Stimulated activated CD4-positive, alpha-beta T cell treated with anti-CD3 and anti-CD28 coated beads, Interleukin-2, amount 100 ng/mL, for 24 hours (primary cell): Measurements from ENCODE around the gene TPD52L1.

Experiments
- DNase-seq, 2 donors: peaks; one replicate each; pipeline ENCODE4 v3.0.0-alpha.2; 2020

The TPD52L1 gene

GRCh38 chr6:125182237-125183008 lies 28.9 kb downstream of the TPD52L1 start:
- DNase-seq: no peak

- DNase-seq: no peak
These were observed 29.8 kb downstream of the TPD52L1 start for GRCh38 chr6:125183391-125183790.

GRCh38 chr6:125188037-125188436 lies 34.5 kb downstream of the TPD52L1 start:
- no peak for DNase-seq

GRCh38 chr6:125188594-125189203 lies 35.1 kb downstream of the TPD52L1 start:
- DNase-seq: no peak

GRCh38 chr6:125189494-125189893 lies 35.9 kb downstream of the TPD52L1 start:
- no peak for DNase-seq

- no peak for DNase-seq
These were observed 37.1 kb downstream of the TPD52L1 start for GRCh38 chr6:125190667-125191066.

- DNase-seq: peak; percentile 53 to 60
These were observed 38.5 kb downstream of the TPD52L1 start for GRCh38 chr6:125191916-125192609.

GRCh38 chr6:125192610-125192930 lies 39.0 kb downstream of the TPD52L1 start:
- no peak for DNase-seq

- DNase-seq: no peak
These were observed 39.6 kb downstream of the TPD52L1 start for GRCh38 chr6:125193208-125193607.

GRCh38 chr6:125194941-125195340 lies 41.4 kb downstream of the TPD52L1 start:
- no peak for DNase-seq

GRCh38 chr6:125195526-125195925 lies 42.0 kb downstream of the TPD52L1 start:
- DNase-seq: no peak

GRCh38 chr6:125196613-125197012 lies 43.0 kb downstream of the TPD52L1 start:
- no peak for DNase-seq

- DNase-seq: no peak
These were observed 44.3 kb downstream of the TPD52L1 start for GRCh38 chr6:125197795-125198269.

GRCh38 chr6:125198398-125198937 lies 44.9 kb downstream of the TPD52L1 start:
- DNase-seq: no peak

- no peak for DNase-seq
These were observed 47.4 kb downstream of the TPD52L1 start for GRCh38 chr6:125200941-125201340.

GRCh38 chr6:125201961-125202729 lies 48.6 kb downstream of the TPD52L1 start:
- DNase-seq: no peak

GRCh38 chr6:125203395-125203794 lies 49.8 kb downstream of the TPD52L1 start:
- no peak for DNase-seq

GRCh38 chr6:125205931-125206330 lies 52.4 kb downstream of the TPD52L1 start:
- DNase-seq: no peak

- DNase-seq: no peak
These were observed 52.8 kb downstream of the TPD52L1 start for GRCh38 chr6:125206389-125206788.

GRCh38 chr6:125207956-125208355 lies 54.4 kb downstream of the TPD52L1 start:
- no peak for DNase-seq

- no peak for DNase-seq
These were observed 55.2 kb downstream of the TPD52L1 start for GRCh38 chr6:125208625-125209249.

GRCh38 chr6:125210667-125211066 lies 57.1 kb downstream of the TPD52L1 start:
- DNase-seq: no peak
